GM12865 (cell line): ENCODE measurements around the gene PLEKHA7.
"Not testable (repeated sequence)": the region's sequence is repeated elsewhere in the genome, so short reads cannot be mapped to it uniquely, and the experiment has no call there.

ENCODE experiments used
- DNase-seq: peaks from one replicate; pipeline ENCODE4 v3.0.0; 2010; ENCODE audit warnings: low read depth
- H3K4me3 ChIP-seq: 2 replicates; pipeline ENCODE4 v1.5.1; 2011; ENCODE audit warnings: mild to moderate bottlenecking, low read depth, low read length, control low read depth
- TF ChIP-seq, protein P1 (sequence below): IDR thresholded peaks from 2 replicates; pipeline ENCODE4 v1.5.1; 2011; ENCODE audit warnings: low read length, control low read depth, low read depth, inconsistent platforms; ENCODE audit not compliant: insufficient read depth; ENCODE audit errors: missing control alignments

Gene PLEKHA7

DNA sequence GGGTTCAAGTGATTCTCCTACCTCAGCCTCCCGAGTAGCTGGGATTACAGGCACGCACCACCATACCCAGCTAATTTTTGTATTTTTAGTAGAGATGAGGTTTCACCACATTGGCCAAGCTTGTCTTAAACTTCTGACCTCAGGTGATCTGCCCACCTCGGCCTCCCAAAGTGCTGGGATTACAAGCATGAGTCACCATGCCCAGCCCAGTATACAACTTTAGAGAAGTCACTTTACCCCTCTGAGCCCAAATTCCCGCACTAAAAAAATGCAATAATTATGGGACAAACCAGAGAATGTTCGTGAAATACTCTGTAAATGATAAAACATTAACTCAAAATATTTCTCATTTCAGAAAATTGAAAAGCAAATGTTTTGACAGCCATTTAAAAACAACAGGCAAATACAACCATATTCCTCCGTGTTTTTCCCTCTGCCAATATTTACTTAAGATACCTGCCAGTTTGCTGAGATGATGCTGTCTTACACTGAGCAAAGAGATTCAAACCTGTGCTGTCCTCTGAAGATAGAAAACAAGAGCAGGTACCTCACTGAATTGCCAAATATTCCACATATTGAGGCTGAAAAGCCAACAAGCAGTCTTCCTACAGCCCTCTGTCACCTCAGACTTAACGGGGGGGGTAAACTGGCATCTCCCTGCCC is 9.6 kb downstream of the PLEKHA7 start:
- DNase-seq, result no peak
- no peak overlapping the region for H3K4me3 ChIP-seq
- TF ChIP-seq, protein P1, sequence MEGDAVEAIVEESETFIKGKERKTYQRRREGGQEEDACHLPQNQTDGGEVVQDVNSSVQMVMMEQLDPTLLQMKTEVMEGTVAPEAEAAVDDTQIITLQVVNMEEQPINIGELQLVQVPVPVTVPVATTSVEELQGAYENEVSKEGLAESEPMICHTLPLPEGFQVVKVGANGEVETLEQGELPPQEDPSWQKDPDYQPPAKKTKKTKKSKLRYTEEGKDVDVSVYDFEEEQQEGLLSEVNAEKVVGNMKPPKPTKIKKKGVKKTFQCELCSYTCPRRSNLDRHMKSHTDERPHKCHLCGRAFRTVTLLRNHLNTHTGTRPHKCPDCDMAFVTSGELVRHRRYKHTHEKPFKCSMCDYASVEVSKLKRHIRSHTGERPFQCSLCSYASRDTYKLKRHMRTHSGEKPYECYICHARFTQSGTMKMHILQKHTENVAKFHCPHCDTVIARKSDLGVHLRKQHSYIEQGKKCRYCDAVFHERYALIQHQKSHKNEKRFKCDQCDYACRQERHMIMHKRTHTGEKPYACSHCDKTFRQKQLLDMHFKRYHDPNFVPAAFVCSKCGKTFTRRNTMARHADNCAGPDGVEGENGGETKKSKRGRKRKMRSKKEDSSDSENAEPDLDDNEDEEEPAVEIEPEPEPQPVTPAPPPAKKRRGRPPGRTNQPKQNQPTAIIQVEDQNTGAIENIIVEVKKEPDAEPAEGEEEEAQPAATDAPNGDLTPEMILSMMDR, result no peak

DNA sequence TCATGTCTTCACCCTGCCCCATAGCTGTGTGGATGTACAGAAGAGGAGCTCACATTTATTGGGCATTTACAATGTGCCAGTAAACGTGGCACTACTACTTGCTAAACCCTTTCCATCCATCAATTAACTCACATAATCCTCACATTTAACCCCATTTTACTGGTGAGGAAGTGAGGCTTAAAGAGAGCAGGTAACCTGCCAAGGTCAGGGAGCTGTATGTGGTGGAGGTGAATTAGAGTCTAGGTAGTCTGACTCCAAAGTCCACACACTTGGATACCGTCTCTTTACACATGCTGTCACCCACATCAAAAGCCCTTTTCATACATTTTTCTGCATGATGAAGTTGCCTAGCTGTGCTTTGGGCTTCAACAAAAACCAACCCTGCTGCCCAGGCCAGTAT is 10.8 kb downstream of the PLEKHA7 start:
- TF ChIP-seq, protein P1, result no peak
- no peak for DNase-seq
- H3K4me3 ChIP-seq, result no peak overlapping the region

DNA sequence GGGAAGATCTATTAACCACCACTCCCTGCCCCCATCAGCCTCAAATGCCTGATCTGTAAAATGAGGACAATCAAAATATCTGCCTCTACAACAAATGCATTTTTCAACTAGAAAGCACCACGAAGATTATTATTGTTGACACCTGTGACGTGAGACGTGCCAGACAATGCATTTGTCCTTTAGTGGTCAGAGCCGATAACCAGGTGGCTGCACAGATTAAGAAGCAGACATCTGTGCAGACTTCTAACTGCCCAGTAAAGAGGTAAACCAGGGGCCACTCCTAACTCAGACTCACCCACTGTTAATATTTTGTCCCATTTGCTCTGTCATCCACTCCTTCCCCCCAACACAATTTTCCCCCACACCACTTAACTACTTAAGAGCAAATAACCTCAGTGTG is 11.7 kb downstream of the PLEKHA7 start:
- TF ChIP-seq, protein P1, result no peak
- no peak for DNase-seq

DNA sequence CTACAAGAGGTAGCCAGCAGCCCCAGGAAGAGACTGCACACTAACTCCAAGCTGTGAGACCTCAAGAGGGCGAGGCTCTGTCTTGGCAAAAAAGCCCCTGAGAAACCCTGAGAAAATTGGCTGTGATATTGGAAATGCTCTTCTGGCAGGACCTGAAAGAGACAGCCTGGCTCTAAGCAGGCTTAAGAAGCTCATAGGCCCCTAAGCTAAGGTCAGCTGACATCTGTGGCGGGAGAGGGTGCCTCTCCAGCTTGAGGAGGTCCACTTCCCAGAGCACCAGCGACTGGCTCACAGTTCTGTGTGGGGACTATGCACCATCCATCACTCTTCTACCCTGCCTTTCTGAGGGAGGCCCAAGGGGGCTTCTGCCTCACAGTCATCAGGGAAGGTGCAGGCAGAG is 12.4 kb downstream of the PLEKHA7 start:
- TF ChIP-seq, protein P1, result no peak
- H3K4me3 ChIP-seq, result no peak overlapping the region
- DNase-seq, result no peak

More for the DNA sequence above, 11.7 kb downstream of the PLEKHA7 start:
- H3K4me3 ChIP-seq, result no peak overlapping the region

DNA sequence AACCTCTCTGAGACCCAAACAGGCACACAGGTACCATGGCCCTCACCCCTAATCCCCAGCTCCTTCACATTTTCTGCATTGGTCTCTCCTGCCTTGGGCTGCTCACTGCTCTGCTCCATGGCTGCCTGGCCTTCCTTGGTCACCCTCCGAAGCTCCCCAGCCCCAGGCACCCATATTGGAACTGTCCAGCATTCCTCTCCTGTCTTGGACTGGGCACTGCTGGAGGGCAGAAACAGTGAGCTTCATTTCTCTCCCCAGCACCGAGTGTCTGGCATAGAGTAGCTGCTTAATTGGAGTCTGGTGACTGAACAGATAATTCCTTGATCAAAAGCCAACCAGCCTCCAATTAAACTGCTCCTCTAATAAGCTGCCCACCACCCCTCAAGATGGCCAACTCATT is 13.2 kb downstream of the PLEKHA7 start:
- no peak overlapping the region for H3K4me3 ChIP-seq
- TF ChIP-seq, protein P1, result no peak
- no peak for DNase-seq

DNA sequence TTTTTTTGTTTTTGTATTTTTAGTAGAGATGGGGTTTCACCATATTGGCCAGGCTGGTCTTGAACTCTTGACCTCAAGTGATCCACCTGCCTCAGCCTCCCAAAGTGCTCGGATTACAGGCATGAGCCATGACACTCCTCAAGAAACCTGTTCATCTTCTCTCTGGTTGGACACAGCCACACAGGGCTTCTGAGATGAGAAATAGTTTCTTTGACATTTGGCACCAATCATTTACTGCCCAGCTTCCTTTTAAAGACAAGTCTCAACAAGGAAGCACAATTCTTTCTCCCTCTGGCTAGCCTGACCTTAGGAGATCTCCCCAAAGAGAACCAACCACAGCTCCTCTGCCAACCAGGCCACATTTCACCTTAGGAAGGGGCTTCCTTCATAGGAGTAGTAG is 14.0 kb downstream of the PLEKHA7 start:
- DNase-seq, H3K4me3 ChIP-seq: not testable (repeated sequence)

DNA sequence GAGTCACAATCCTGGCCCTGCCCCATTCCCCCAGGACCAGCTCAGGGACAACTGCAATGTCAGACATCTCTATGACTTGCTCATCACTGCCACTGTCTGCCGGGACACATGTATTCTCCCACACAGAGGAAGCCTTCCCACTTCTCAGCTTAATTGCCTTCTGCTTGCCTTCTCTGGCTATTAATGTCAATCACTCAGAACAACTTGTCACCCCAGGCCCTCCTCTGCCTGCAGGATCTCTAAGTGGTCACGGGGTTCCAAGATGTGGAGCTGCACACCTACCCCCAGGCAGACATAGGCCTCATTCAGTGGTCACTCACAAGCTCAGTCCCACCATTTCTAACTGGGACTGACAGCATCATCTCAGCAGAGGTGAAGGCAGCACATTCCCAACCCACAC is 15.1 kb downstream of the PLEKHA7 start:
- H3K4me3 ChIP-seq, result no peak overlapping the region
- TF ChIP-seq, protein P1, result no peak
- no peak for DNase-seq
